Dermis blood vessel endothelial cell (primary cell): ENCODE measurements around the gene PCYOX1L. TPM values are rescaled to one million over a fixed set of nuclear protein-coding genes. Genes with fewer than 3 reads are reported as not detected.

Experiments
- DNase-seq: peaks from one replicate; pipeline ENCODE4 v3.0.0; 2010
- total RNA-seq: library from RNA; depleted of rRNA; stranded (reverse); fragments of >200 nt; gene quantifications from 2 replicates; pipeline ENCODE4 v1.2.3, GENCODE V29; 2014

PCYOX1L gene
- total RNA-seq, 1 donor from 2014 or later, result 14.8 TPM

DNA sequence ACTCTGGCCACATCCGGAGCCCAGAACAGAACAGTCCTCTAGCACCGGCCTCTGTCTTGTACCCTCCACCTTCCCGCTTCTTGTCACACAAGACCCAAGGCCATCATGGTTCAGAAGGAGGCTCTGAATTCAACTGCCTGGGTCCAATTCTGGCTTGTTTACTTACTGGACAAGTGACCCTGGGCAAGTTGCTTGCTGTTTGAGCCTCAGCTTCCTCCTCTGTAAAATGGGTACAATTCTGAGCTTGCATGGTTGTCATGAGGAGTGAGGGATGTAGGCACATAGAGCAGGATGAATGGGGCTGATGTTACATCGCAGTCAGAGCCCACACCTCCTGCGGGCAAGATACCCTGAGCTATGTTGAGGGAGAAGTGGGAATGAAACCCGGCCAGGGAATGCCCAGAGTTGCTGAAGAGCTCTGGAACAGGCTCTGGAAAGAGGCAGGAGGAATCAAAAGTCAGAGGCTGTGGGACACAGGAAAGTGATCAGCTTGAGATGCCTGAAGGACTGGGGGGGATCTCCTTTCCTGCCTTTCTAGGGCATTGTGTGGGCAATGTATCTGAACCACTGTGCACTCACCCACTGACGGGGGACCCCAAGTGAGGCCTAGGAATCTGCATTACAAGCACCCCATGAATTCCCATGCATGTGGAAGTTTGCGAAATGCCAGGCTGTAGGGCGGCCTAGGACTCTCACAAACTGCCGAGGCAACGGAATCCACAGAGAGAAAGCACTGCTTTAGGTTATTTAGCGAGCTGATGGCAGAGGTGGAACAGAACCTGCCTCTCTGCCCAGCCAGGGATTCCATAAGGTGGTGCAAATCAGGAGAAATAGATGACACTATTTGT lies 50.6 kb downstream of the PCYOX1L start:
- DNase-seq, result no peak

DNA sequence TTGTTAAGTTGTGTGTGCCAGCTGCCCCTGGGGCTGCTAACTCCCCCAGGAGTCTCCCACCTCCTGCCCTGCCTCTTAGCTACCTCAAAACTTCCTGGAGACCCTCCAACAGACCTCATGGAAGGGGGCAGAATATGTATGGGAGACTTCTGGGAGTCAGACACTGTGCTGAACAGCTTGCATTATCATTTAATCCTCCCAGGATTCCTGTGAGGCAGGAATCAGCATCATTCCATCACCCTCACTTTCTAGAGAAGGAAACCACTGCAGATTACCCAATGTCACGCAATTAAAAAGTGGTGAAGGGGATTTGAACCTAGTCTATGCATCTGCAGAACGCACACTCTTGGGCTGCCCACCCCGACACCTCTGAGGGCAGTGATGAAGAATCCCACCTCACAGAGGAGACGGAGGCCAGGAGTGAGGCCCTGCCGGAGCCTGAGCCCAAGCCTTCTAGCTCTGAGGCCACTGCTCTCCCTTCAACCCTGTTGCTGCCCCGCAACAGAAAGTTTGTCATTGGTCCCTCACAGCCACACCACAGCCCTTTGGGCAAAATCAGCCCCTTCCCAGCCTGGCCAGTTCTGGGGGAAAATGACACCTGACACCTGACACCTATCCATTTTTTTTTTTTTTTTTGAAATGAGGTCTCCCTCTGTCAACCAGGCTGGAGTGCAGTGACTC lies 51.6 kb downstream of the PCYOX1L start:
- no peak for DNase-seq

DNA sequence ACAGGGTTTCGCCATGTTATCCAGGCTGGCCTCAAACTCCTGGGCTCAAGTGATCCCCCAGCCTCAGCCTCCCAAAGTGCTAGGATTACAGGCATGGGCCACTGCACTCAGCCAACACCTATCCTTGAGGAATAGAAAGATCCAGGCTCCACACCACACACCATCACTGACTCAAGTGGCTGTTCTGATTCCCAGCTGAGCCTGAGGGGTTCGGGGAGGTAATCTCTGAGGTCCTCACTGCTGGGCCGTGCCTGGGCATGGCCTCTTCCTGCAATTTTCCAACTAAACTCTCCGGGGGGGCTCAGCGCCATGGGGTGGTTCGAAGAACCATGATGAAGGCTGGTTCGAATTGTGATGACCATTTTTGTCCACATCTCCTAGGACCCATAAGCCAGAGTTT lies 52.2 kb downstream of the PCYOX1L start:
- no peak for DNase-seq

DNA sequence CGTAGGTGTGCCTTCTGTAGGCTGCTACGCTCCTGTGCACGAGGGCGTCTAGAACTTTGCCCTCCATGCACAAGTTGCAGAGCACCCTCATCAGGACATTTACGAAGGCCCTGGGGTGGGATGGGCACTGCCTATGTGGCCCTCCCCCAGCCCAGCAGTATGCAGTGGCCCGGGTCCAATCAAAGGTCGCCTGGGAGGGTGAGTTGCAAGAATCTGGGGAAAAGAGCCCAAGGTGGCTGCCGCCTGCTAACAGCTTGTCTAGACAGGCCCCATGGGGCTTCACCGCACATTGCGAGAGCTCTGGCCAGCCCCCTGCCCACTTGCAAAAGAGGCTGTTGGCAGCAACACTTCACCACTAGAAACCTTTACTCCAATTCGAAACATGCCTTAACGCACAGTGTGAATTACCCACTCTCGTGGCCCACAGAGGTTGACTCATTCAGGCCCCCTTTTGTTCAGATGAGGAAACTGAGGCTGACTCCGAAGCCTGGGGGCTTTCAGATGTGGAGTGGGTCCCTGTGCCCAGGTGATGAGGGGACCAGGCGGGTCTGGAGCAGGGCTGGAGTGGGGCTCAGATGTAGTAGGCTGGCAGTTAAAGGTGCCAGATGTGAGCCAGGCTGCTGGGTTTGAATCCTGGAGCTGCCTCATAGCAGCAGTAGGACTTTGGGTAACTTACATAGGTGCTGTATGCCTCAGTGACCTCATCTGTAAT lies 53.0 kb downstream of the PCYOX1L start:
- DNase-seq, result no peak

DNA sequence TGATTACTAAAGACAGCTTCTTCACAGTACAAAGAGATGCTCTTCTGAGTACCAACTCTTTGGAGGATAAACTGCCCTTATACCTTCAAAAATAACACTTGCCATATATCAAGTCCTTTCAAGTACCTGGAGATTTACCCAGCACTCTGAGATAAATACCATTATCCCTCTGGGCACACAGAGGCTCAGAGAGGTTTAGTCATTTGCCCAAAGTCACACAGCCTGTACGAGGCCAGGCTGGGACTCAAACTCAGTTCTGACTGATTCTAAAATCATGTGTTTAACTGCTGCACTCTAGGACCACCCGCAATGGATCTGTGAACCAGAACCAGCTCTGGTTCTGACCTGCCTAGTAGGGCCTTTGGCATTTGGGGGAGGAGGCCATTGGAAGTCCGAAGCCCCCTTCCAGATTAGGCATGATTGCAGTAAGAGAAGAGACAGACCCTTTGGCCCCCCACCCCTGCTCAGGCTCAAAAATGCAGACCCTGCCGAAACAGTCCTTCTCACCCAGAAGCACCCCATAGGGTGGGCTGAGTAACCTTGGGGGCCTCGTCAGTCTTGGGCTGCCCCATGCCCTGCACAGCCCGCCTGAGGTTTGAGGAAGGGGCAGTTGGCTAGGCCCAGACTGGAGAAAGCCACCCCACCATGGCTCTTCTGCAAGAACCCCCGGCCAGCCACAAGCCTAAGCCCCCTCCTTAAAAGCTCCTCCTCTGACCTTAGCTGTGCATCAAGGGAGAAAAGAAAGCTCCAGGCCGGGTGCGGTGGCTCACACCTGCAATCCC lies 54.1 kb downstream of the PCYOX1L start:
- no peak for DNase-seq

DNA sequence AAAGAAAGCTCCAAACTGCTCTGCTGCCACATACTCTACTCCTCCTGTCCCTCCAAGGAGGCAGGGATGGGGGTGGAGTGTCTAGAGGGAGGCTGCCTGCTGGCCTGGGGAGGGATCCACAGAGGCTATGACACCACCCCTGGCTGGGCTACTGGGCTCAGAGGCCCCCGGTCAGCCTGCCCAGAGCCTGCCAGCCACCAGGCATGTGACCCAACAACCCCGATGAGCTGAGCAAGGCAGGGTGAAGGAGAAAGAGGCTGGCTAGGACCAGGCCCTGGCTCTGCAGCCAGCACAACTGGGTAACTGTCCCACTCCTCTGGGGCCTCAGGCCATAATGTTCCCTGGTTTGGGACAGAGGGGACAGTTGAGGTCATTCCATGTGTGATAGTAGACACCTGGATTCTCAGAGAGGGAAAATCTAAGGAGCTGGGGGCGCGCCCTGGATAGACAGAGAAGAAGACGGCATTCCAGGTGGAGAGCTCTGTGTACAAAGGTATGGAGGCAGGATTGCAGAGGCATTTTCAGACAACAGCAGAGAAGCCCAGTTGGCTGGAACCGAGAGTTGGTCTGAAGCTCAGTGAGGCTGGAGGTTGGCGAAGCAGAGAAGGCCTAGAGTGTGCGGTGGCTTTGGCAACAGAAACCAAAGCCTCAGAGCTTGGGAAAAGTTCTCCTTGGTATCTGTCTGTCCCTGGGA lies 55.1 kb downstream of the PCYOX1L start:
- DNase-seq, result no peak

DNA sequence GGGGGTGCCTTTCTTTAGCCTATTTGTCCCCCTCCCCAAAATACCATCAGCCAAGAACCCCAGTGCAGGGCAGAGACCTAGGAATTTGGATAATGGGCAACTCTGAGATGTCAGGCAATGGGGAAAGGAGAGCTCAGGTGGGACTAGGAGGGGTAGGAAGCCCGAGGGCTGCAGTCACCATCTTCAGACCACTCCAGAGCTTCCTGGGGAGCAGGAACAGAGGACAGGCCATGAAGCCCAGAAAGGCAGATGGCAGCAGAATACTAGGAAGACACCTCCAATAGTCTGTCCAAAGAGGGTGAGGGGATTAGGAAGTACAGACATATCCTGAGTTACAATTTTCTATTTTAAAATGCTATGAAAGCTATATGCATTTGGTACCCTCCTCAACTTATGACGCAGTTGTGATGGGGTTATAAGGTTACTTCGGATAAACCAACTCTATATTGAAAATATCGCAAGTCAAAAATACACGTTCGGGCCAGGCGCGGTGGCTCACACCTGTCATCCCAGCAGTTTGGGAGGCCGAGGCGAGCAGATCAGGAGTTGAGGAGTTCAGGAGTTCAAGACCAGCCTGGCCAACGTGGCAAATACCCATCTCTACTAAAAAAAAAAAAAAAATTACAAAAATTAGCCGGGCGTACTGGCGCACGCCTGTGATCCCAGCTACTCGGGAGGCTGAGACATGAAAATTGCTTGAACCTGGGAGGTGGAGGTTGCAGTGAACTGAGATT lies 55.8 kb downstream of the PCYOX1L start:
- no peak for DNase-seq

DNA sequence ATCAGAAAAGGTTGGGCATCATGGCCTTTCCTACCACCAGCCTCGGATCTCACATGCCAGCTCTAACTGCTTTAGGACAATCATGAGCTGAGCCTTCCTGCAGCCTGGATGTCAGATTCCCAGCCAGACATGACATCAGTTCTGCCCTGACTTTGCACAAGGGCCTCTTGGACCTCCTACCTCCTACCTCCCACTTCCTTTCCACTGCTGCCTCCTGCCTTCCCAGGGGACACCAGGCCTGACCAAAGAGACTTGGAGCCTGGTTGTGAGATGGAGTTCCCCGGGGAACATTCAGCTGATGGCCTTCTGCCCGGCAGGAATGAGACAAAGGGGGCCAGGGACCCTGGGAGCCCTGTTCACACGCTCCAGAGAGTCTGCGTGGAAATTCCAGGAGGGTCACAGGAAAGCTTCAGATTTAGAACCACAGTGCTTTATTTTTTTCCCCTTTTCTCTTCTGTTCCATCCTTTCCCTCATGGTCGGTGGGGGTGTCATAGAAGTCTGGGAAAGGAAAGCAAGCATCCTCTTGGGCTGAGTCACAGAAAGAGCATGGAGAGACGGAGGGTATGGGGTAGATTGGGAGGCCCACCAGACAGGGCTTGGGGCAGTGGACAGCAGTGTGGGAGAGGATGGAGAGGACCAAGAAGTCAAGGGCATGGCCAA lies 56.7 kb downstream of the PCYOX1L start:
- DNase-seq, result no peak

DNA sequence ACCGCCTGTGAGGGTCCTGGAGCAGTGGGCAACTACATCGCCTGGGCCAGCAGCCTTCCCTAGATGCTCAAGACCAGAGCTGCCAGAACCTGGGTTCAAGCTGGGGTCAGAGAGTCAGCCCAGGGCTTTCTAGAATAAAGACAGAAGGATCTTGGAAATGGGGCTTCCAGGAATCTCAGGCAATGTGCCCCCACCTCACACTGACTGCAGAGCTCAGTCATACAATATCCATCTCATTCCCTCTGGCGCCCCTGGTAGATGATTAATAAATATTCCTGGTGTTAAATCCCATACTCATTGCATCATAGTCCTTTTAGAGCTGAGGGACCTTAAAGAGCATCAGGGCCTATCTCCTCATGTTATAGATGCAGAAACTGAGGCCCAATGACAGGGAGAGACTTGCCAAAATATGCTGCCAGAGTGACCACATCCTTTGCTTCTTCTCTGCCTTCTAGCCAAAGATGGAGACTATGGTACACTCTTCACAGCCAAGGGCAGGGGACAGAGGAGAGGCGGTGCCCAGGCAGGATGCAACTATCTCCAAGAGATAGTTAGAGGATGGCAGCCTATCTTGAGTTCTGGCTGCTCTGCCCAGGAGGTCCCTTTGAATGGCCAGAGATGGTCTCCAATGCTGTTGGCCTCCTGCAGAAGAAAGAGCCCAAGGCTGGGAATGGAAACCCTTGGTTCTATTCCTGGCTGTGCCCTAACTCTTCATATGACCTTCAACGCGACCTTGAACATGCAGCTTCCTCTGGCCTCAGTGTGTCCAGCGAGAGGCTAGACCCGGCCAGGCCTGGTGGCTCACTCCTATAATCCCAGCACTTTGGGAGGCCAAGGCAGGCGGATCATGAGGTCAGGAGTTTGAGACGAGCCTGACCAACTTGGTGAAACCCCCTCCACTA lies 57.5 kb downstream of the PCYOX1L start:
- no peak for DNase-seq

DNA sequence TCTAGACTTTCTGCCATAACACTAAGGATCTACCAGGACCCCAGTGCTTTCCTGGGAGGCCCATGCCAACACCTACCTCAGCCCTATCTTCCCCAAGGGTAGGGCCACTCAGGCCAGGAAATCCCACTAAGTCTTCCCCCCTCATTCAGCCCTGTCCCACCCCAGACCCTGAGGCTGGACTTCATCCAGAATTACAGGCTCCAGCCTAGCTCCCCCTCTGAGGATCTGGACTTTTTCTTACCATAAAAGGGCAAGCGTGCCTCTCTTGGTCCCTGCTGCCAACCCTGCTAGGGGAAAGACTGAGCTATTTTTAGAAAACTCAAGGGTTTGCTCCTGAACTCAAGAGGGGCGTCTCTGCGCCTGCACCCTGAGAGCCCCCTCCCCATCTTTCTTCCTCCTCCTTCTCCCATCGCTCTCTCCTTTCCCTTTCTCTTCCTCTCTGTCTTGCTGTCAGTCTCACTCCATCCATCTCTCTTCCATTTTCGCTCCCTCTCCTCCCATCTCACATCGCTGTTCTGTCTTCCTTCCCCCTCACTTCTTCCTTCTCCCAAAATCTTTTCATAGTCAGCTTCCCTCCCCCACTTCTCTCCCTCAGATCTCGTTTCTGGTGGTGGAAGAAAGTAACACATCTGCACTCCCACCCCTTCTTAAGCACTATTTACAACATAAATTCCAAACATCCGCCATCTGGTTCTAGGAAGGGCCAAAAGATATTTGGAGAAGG lies 59.3 kb downstream of the PCYOX1L start:
- DNase-seq, result no peak

DNA sequence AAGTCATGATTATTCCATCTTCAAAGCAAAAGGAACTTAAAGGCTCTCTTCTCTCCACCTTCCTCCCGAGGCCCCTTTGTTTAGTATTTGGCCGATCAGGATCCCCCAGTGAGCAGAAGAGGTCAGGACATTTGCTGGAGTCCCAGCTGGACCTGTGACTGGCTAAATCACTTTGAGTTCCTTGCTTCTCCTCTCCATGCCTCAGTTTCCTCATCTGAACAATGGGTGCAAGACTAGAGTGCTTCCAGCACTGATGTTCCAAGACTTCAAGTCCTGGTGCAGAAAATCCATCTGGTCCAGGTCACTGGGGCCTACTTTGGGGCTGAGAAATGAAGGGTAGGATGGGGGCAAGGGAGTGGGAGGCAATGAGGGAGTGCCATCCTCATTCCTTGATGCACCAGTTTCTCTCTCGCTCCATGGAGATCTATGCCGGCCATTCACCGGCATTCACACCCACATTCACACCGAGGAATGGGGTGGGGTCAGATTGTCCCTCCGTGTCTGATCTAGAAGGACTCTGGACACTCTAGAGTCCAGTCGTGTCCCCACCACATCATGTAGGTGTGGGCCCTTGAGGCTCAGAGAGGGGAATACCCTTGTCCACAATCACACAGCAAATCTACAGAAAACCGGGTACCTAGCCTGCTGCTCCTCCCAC lies 60.0 kb downstream of the PCYOX1L start:
- DNase-seq, result no peak

DNA sequence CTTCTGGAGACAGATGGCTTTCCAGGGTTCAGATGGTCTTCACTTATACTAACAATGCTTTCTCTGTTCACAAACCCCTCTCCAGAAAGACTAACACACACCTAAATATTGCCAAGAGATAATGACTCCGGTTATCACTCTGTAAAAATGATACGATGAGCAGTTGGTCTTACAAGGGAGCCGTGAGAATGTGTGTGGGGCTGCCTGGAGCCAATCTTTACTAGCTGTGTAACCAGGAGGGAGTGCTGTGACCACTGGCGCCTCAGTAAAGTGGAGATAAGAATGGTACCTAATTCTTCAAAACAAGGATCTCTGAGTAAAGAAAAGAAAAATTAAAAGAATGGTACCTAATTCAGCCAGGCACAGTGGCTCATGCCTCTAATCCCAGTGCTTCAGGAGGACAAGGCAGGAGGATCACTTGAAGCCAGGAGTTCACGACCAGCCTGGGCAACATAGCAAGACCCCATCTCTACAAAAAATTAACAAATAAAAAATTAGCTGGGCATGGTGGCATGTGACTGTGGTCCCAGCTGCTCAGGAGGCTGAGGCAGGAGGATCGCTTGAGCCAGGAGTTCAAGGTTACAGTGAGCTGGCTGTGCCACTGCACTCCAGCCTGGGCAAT lies 61.2 kb downstream of the PCYOX1L start:
- DNase-seq, result no peak

Other genes with a start within 250 kb of the PCYOX1L start
- 29.8 and 41.3 TPM in 2 replicates for gene ABLIM3, start 216.6 kb upstream of the PCYOX1L start, total RNA-seq
- 234 and 264 TPM in 2 replicates for gene AFAP1L1, start 86.2 kb upstream of the PCYOX1L start, total RNA-seq
- 44.3 and 61.9 TPM in 2 replicates for gene GRPEL2, start 12.5 kb upstream of the PCYOX1L start, total RNA-seq
- not detected in 2 replicates for gene IL17B, start 21.2 kb downstream of the PCYOX1L start, total RNA-seq
- gene CSNK1A1, start 193.4 kb downstream of the PCYOX1L start, total RNA-seq, result 415 and 530 TPM in 2 replicates
- gene ARHGEF37, start 223.5 kb downstream of the PCYOX1L start, total RNA-seq, result 13.6 and 16.0 TPM in 2 replicates